ENCODE results near the gene CLIC5. TPM values are rescaled to one million over a fixed set of nuclear protein-coding genes. Genes with fewer than 3 reads are reported as not detected.

The CLIC5 gene
- total RNA-seq, 4 donors from 2014 or later: 0.56 to 1.3 (median 1.2) TPM

- Histone ChIP-seq H3K4me1 (no peaks in the 10 kb centered on the region), H3K9me3 (no peaks in the 10 kb centered on the region), H3K27me3 (no peaks in the 10 kb centered on the region), H3K36me3 (no peaks in the 10 kb centered on the region), H3K4me3 (no peak overlapping the region), H3K27ac (no peak overlapping the region)
- intact Hi-C loops (cut with DNase I): no loop called here
- TF ChIP-seq CTCF (IDR thresholded peaks at IDR 0.05) (no peak), POLR2A (IDR thresholded peaks at IDR 0.05) (no peak)
- DNase-seq: no peak
- 58 to 60% methylated on average over 1 of the region's 1 CpG for WGBS, 2 donors
These were observed 19.6 kb upstream of the CLIC5 start for GRCh38 chr6:46035242-46035641.

- no peak for DNase-seq
- no peaks in the 10 kb centered on the region for H3K27me3 ChIP-seq
- no peaks in the 10 kb centered on the region for H3K9me3 ChIP-seq
- H3K27ac ChIP-seq: no peak overlapping the region
- H3K36me3 ChIP-seq: no peaks in the 10 kb centered on the region
- H3K4me1 ChIP-seq: no peaks in the 10 kb centered on the region
- WGBS, 2 donors: 36 to 53% methylated on average over 6 of the region's 6 CpGs
- H3K4me3 ChIP-seq: no peak overlapping the region
- intact Hi-C loops (cut with DNase I): no loop called here
- TF ChIP-seq POLR2A (IDR thresholded peaks at IDR 0.05): no peak
- no peak for TF ChIP-seq CTCF (IDR thresholded peaks at IDR 0.05)
These were observed 16.7 kb upstream of the CLIC5 start for GRCh38 chr6:46032110-46032998.

DNA sequence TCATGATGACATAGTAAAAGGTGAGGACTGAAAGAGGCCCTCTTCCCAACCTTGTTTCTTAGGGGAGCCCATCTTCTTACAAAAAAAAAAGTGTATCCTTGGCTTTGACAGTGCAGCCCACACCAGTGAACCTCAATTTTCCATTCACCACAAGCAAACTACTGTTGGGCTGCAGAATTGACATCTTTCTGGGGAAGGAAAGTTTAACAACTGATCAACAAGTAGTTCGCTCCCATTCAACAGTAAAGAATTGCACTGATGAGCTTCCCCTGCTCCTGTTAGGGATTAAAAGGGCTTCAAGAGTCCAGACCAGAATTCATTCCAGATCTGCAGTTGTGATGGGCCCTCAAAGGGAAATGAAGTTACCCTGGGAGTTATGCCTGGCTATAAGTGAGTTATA is 13.9 kb upstream of the CLIC5 start:
- Histone ChIP-seq H3K4me1 (no peaks in the 10 kb centered on the region), H3K36me3 (no peaks in the 10 kb centered on the region), H3K4me3 (no peak overlapping the region), H3K27me3 (no peaks in the 10 kb centered on the region), H3K27ac (no peak overlapping the region), H3K9me3 (no peaks in the 10 kb centered on the region)
- WGBS, 2 donors: 94 to 100% methylated on average over 1 of the region's 1 CpG
- DNase-seq: no peak
- TF ChIP-seq CTCF (IDR thresholded peaks at IDR 0.05) (no peak), POLR2A (IDR thresholded peaks at IDR 0.05) (no peak)
- intact Hi-C loops (cut with DNase I): no loop called here

- Histone ChIP-seq H3K9me3 (no peaks in the 10 kb centered on the region), H3K27me3 (no peaks in the 10 kb centered on the region), H3K4me3 (no peak overlapping the region), H3K4me1 (no peaks in the 10 kb centered on the region), H3K27ac (no peak overlapping the region), H3K36me3 (no peaks in the 10 kb centered on the region)
- TF ChIP-seq CTCF (IDR thresholded peaks at IDR 0.05) (no peak), POLR2A (IDR thresholded peaks at IDR 0.05) (no peak)
- WGBS, 2 donors: 63 to 66% methylated on average over 2 of the region's 2 CpGs
- intact Hi-C loops (cut with DNase I): no loop called here
- DNase-seq: no peak
These were observed 10.6 kb upstream of the CLIC5 start for GRCh38 chr6:46026307-46026706.

- Histone ChIP-seq H3K36me3 (no peaks in the 10 kb centered on the region), H3K4me1 (no peaks in the 10 kb centered on the region)
- 61 to 71% methylated on average over 4 of the region's 4 CpGs for WGBS, 2 donors
These were observed 9.9 kb upstream of the CLIC5 start for GRCh38 chr6:46025573-46025972.

More at GRCh38 chr6:46025573-46025972, 9.9 kb upstream of the CLIC5 start:
- Histone ChIP-seq H3K4me3 (no peak overlapping the region), H3K9me3 (no peaks in the 10 kb centered on the region), H3K27me3 (no peaks in the 10 kb centered on the region), H3K27ac (no peak overlapping the region)
- no peak for DNase-seq
- TF ChIP-seq CTCF (IDR thresholded peaks at IDR 0.05): no peak
- TF ChIP-seq POLR2A (IDR thresholded peaks at IDR 0.05): no peak
- intact Hi-C loops (cut with DNase I): no loop called here

Data from esophagus squamous epithelium (tissue), 5 donors.